A549 (cell line): Measurements from ENCODE around the gene SLC7A4. TPM values are rescaled to one million over a fixed set of nuclear protein-coding genes. Genes with fewer than 3 reads are reported as not detected.

ENCODE experiments used
- ATAC-seq, 2 experiments: fragments of 200-7000 bp in 1 of 2; fragments of >200 bp in 1 of 2; cut with Nextera tagmentation in 1 of 2; cut with Tn5 transposase in 1 of 2; 3 replicates each; pipeline versions ENCODE4 v1.8.0 to v1.9.1; 2018 to 2020; ENCODE audit warnings: mild to moderate bottlenecking in 1 of 2, moderate library complexity in 1 of 2
- CTCF ChIA-PET: fragments of 300-600 bp; sonication (Branson Sonifier 250); formaldehyde crosslinking; extraction: SDS; loops from one replicate; lab custom pipeline; 2021; ENCODE audit warnings: antibody characterized with exemption, inconsistent platforms; lab: Yijun Ruan, JAX
- POLR2A ChIA-PET: fragments of 350-600 bp; formaldehyde crosslinking; extraction: SDS; loops from one replicate; lab custom pipeline; 2021; ENCODE audit warnings: antibody characterized with exemption, inconsistent platforms; lab: Yijun Ruan, JAX
- DNase-seq, 2 experiments: peaks; one replicate each; pipeline versions ENCODE4 v3.0.0 to v3.0.0-alpha.2; 2011 to 2016; ENCODE audit warnings: low read depth in 1 of 2, low spot score in 1 of 2
- FAIRE-seq: peaks from 2 replicates; lab custom pipeline; 2011; peaks lifted over from hg19 to GRCh38; lab: Jason Lieb, UNC
- H3K27ac ChIP-seq, 2 experiments: fragments of >200 bp; sonication (Bioruptor Twin); formaldehyde crosslinking; 3 replicates each; pipeline ENCODE4 v1.5.1; 2016 to 2017
- H3K4me1 ChIP-seq: fragments of >200 bp; sonication (Bioruptor Twin); formaldehyde crosslinking; 3 replicates; pipeline ENCODE4 v1.6.1; 2016
- H3K4me2 ChIP-seq: fragments of >200 bp; sonication (Bioruptor Twin); formaldehyde crosslinking; 3 replicates; pipeline ENCODE4 v1.6.1; 2016
- H3K4me3 ChIP-seq: fragments of >200 bp; sonication (Bioruptor Twin); formaldehyde crosslinking; 3 replicates; pipeline ENCODE4 v1.5.1; 2016
- H3K9me3 ChIP-seq: fragments of >200 bp; sonication (Bioruptor Twin); formaldehyde crosslinking; 3 replicates; pipeline ENCODE4 v1.6.1; 2016
- CBX8 ChIP-seq: fragments of 200-600 bp; sonication (generic); IDR thresholded peaks from 2 replicates; pipeline ENCODE4 v1.6.1; 2016
- CEBPB ChIP-seq, 2 experiments: fragments of >200 bp in 1 of 2; sonication (Bioruptor Twin) in 1 of 2; formaldehyde crosslinking in 1 of 2; IDR thresholded peaks; 2 replicates each; pipeline ENCODE4 v1.6.1; 2012 to 2016
- ESRRA ChIP-seq: fragments of 150-350 bp; IDR thresholded peaks from 2 replicates; pipeline ENCODE4 v1.6.1; 2014; ENCODE audit warnings: mild to moderate bottlenecking, low read length, borderline replicate concordance
- FOSB ChIP-seq: fragments of 250-450 bp; sonication (Bioruptor Pico); IDR thresholded peaks from 2 replicates; pipeline ENCODE4 v1.5.0; 2020; ENCODE audit warnings: mild to moderate bottlenecking, moderate library complexity
- FOSL2 ChIP-seq, 2 experiments: fragments of 450-650 bp in 1 of 2; fragments of >200 bp in 1 of 2; sonication (Bioruptor Twin) in 1 of 2; formaldehyde crosslinking; IDR thresholded peaks; 2 replicates each; pipeline versions ENCODE4 v1.5.0 to v1.6.1; 2016 to 2020; ENCODE audit warnings: mild to moderate bottlenecking in 1 of 2, moderate library complexity in 1 of 2
- HEYL ChIP-seq: fragments of 250-450 bp; sonication (Bioruptor Pico); IDR thresholded peaks from 2 replicates; pipeline ENCODE4 v1.8.0; 2021; ENCODE audit warnings: mild to moderate bottlenecking, moderate library complexity
- JUN ChIP-seq, 2 experiments: fragments of >200 bp; sonication (Bioruptor Twin); formaldehyde crosslinking; IDR thresholded peaks; 2 replicates in 1 of 2; 3 replicates in 1 of 2; pipeline ENCODE4 v1.6.1; 2016 to 2017
- MAFK ChIP-seq: fragments of 450-650 bp; IDR thresholded peaks from 2 replicates; pipeline ENCODE4 v1.6.1; 2014; ENCODE audit not compliant: partially characterized antibody
- MAZ ChIP-seq: fragments of 150-350 bp; IDR thresholded peaks from 2 replicates; pipeline ENCODE4 v1.6.1; 2014; ENCODE audit warnings: antibody characterized with exemption, low read depth, low read length, borderline replicate concordance
- NFE2L2 ChIP-seq: fragments of 150-350 bp; conservative IDR thresholded peaks from 2 replicates; pipeline ENCODE4 v1.6.1; 2014; ENCODE audit warnings: low read length
- PHF8 ChIP-seq: fragments of 200-600 bp; sonication (generic); IDR thresholded peaks from 2 replicates; pipeline ENCODE4 v1.6.1; 2016; ENCODE audit warnings: low read depth, mild to moderate bottlenecking, antibody characterized with exemption, moderate library complexity, borderline replicate concordance
- POLR2A ChIP-seq: IDR thresholded peaks from 2 replicates; pipeline ENCODE4 v1.6.1; 2012; ENCODE audit warnings: mild to moderate bottlenecking, low read length
- RFX5 ChIP-seq: fragments of 450-650 bp; IDR thresholded peaks from 2 replicates; pipeline ENCODE4 v1.7.1; 2014; ENCODE audit warnings: antibody characterized with exemption, mild to moderate bottlenecking, moderate library complexity
- SREBF2 ChIP-seq: fragments of 450-650 bp; IDR thresholded peaks from 2 replicates; pipeline ENCODE4 v1.6.1; 2014; ENCODE audit warnings: mild to moderate bottlenecking, moderate library complexity
- WGBS: methylation state at CpG from one replicate; pipeline ENCODE4 v1.1.6; 2017; ENCODE audit errors: missing lambda C conversion rate; 5-methylcytosine and 5-hydroxymethylcytosine counted together
- polyA plus RNA-seq, 4 experiments: library from polyadenylated mRNA; depleted of rRNA in 3 of 4; stranded (reverse); fragments of >200 nt; fragmentation: RNase III in 1 of 4; extraction: RNeasy Plus Mini Kit Qiagen cat#74134 plus additional on column Dnase treatment in 1 of 4; gene quantifications; 2 replicates in 3 of 4; 3 replicates in 1 of 4; pipeline ENCODE4 v1.2.3, GENCODE V29; 2011 to 2017
- TF ChIP-seq, protein P1 (sequence below): fragments of 250-450 bp; sonication (Bioruptor Pico); IDR thresholded peaks from 2 replicates; pipeline ENCODE4 v1.5.0; 2020; ENCODE audit warnings: low read depth, mild to moderate bottlenecking, moderate library complexity
- TF ChIP-seq, protein P2 (sequence below): IDR thresholded peaks from 2 replicates; pipeline ENCODE4 v1.6.1; 2012
- TF ChIP-seq, protein P3 (sequence below): fragments of >200 bp; sonication (Bioruptor Twin); formaldehyde crosslinking; IDR thresholded peaks from 2 replicates; pipeline ENCODE4 v1.6.1; 2016
- TF ChIP-seq, protein P4 (sequence below): fragments of 450-650 bp; IDR thresholded peaks from 2 replicates; pipeline ENCODE4 v1.6.1; 2014; ENCODE audit warnings: antibody characterized with exemption

Gene SLC7A4
- polyA plus RNA-seq, 2 of the 4 experiments (the other 2 are of a cell fraction), result not detected

DNA sequence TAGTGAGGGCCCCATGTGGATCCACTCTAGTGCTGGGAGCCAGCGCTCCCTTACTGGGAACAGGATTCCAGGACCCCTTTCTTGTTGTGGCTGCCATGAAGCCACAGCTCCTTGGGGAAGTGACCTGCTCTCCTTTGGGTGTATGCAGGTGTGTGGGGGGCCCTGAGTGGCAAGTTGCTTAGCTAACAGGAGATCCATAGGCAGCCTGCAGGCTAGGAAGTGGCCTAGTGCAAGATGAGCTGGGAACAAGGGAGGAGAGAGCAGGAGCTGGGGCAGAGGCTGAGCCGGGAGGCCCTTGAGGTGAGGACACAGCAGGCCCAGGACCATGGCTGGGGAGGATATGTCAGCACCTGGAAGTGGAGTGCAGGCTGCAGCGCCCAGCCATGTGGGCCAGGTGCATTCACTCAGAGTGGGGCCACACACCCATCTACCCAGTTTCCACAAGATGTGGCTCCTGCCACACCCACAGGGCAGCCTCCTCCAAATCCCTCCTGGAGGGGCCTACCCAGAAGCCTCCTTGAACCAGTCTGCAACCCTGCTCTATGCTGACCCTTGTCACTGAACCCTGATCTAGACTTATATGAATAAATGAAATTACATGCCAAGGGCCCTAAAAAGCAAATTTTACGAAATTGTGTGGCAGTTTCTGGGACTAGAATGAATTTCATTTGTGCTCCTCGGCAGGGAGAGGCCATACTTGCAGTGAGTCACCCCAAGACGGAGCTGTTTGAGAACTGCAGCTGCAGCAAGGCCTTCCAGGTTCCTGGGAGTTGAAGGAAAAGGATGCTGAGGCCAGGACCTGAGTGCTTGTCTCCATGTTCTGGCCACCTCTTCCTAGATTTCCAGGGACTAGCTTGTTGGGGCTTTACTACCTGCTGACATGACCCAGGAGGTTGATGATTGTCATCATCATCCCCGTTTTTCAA lies 33.7 kb downstream of the SLC7A4 start:
- TF ChIP-seq POLR2A (peak; percentile 15; the same call in 1 of the 2 replicates), JUN (IDR thresholded peaks at IDR 0.05) (peak in 1 of 2 experiments; percentile 16; a peak in 2 of 5 replicates), MAZ (no peak)
- Histone ChIP-seq H3K4me3 (no peak overlapping the region), H3K27ac (no peak overlapping the region), H3K9me3 (no peaks in the 10 kb centered on the region), H3K4me1 (peaks cover 16% of the 10 kb centered on the region; the same call in 2 of the 3 replicates), H3K4me2 (no peak overlapping the region)
- DNase-seq (no peak), FAIRE-seq (no peak), ATAC-seq (no peak)
- ChIA-PET POLR2A (interaction anchor here (1.1 to 1.9 kb wide), 3 partner anchors 16 to 194 kb away, joined by 3 to 12 read pairs (median 4); partner anchors contain the start of gene LZTR1), CTCF (interaction anchor here (1.5 to 1.8 kb wide), 2 partner anchors 17 to 113 kb away, joined by 7 to 8 read pairs; partner anchors contain the start of gene LZTR1)
- WGBS, result 63% methylated on average over 4 of the region's 7 CpGs

DNA sequence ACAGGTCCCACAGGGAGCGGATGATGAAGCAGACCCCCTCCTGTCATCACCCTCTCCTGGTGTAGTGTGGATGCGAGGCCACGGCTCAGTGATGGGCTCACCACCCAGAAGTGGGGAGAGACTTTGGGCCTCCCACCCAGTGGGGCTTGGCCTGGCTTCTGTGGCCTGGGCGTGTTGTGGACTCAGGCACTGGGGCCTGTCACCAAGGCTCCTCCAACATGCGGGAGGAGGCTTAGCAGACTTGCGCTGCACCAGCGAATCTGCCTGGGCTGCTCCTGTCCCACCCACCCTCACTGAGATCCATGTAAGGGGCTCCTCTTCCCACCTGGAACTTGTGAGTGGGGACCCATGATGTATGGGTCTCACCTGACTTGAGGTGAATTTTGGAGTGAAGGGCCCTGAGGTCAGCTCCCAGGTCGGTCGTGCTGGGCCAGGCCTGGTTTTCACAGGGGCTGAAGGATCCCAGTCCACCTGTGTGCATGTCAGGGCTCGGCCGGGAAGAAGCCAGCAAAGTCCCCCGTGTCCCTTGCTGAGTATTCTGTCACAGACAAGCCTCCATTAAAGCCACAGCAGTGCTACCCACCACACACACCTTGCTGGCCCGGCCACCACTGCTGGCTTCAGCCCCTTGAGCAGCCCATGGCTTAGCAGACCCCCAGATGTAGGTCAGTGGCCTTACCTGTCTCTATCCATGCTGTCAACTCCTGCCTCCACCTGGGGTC lies 34.7 kb downstream of the SLC7A4 start:
- ChIA-PET CTCF (no interaction called here), POLR2A (no interaction called here)
- Histone ChIP-seq H3K4me1 (peaks cover 9% of the 10 kb centered on the region; the same call in 2 of the 3 replicates), H3K9me3 (no peaks in the 10 kb centered on the region), H3K4me3 (no peak overlapping the region), H3K4me2 (no peak overlapping the region), H3K27ac (no peak overlapping the region)
- FAIRE-seq, result no peak
- TF ChIP-seq MAFK (no peak), HEYL (CRISPR knock-in tag) (no peak), SREBF2 (no peak), FOSB (no peak), CEBPB (IDR thresholded peaks at IDR 0.05) (no peak), FOSL2 (IDR thresholded peaks at IDR 0.05) (no peak), FOSL2 (CRISPR knock-in tag; IDR thresholded peaks at IDR 0.05) (no peak), CBX8 (no peak), PHF8 (no peak), ESRRA (no peak), MAZ (no peak), RFX5 (no peak), NFE2L2 (no peak)
- TF ChIP-seq, protein P1, sequence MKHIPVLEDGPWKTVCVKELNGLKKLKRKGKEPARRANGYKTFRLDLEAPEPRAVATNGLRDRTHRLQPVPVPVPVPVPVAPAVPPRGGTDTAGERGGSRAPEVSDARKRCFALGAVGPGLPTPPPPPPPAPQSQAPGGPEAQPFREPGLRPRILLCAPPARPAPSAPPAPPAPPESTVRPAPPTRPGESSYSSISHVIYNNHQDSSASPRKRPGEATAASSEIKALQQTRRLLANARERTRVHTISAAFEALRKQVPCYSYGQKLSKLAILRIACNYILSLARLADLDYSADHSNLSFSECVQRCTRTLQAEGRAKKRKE (CRISPR knock-in tag), result no peak
- TF ChIP-seq, protein P2, sequence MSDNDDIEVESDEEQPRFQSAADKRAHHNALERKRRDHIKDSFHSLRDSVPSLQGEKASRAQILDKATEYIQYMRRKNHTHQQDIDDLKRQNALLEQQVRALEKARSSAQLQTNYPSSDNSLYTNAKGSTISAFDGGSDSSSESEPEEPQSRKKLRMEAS, result no peak
- TF ChIP-seq, protein P3, sequence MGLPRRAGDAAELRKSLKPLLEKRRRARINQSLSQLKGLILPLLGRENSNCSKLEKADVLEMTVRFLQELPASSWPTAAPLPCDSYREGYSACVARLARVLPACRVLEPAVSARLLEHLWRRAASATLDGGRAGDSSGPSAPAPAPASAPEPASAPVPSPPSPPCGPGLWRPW, result no peak
- TF ChIP-seq, protein P4, sequence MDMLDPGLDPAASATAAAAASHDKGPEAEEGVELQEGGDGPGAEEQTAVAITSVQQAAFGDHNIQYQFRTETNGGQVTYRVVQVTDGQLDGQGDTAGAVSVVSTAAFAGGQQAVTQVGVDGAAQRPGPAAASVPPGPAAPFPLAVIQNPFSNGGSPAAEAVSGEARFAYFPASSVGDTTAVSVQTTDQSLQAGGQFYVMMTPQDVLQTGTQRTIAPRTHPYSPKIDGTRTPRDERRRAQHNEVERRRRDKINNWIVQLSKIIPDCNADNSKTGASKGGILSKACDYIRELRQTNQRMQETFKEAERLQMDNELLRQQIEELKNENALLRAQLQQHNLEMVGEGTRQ, result no peak
- DNase-seq, result no peak
- ATAC-seq, result no peak
- WGBS, result 92% methylated on average over 7 of the region's 13 CpGs
